ENCODE data around the gene INTS14. TPM values are rescaled to one million over a fixed set of nuclear protein-coding genes. Genes with fewer than 3 reads are reported as not detected.

Gene INTS14
- total RNA-seq, result 41.0 and 41.2 TPM in 2 replicates

DNA sequence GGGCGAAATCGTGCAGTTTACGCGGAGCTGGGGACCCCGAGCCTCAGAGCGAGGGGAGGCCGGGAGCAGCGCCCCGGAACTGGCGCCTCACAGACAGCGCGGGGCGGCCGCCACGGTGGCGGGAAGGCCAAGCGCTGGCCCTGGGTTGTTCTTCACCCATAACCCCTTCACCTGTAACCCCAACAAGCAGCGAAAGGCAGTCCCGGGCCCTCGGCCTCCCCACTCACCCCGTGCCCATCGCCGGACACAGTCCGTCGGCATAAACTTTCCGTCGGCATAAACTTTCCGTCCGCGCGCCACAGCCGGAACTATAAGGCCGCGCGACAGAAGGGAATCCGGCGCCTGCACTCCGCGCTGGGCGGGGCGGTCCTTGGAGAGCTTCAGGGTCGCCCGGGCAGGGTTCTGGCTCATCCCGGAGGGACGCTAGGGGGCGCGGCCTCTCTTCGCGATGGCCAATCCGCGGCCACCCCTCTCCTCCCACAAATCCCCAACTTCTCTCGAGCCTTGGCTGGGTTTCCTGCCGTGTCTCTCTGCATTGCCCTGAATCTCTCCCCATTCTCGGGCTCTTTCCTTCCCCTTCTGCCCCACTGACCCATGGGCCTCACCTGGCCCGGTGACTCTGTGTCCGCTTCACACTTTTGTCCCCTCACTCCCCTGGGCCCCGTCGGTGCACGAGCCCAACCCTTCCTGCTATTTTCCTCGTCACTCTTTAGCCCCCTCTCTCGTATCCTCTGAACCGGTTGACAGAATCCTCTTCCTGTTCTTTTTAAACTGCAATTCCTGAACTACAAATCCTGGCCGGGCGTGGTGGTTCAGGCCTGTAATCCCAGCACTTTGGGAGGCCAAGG lies at the start of gene INTS14:
INTS14 (minus strand) TSS at position 261 of the 848 bp plus-strand sequence. CDS start 3,751 bp downstream, outside the sequence.
- peak; percentile 97 for DNase-seq (ENCODE audit: low read depth)
- H3K4me3 ChIP-seq (ENCODE audit: low read depth, low read length), result peak within 1 kb of the TSS; percentile 81
- TF ChIP-seq, protein P1, sequence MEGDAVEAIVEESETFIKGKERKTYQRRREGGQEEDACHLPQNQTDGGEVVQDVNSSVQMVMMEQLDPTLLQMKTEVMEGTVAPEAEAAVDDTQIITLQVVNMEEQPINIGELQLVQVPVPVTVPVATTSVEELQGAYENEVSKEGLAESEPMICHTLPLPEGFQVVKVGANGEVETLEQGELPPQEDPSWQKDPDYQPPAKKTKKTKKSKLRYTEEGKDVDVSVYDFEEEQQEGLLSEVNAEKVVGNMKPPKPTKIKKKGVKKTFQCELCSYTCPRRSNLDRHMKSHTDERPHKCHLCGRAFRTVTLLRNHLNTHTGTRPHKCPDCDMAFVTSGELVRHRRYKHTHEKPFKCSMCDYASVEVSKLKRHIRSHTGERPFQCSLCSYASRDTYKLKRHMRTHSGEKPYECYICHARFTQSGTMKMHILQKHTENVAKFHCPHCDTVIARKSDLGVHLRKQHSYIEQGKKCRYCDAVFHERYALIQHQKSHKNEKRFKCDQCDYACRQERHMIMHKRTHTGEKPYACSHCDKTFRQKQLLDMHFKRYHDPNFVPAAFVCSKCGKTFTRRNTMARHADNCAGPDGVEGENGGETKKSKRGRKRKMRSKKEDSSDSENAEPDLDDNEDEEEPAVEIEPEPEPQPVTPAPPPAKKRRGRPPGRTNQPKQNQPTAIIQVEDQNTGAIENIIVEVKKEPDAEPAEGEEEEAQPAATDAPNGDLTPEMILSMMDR (IDR thresholded peaks at IDR 0.05; ENCODE audit: insufficient read depth, low read depth, low read length), result peak; percentile 44

DNA sequence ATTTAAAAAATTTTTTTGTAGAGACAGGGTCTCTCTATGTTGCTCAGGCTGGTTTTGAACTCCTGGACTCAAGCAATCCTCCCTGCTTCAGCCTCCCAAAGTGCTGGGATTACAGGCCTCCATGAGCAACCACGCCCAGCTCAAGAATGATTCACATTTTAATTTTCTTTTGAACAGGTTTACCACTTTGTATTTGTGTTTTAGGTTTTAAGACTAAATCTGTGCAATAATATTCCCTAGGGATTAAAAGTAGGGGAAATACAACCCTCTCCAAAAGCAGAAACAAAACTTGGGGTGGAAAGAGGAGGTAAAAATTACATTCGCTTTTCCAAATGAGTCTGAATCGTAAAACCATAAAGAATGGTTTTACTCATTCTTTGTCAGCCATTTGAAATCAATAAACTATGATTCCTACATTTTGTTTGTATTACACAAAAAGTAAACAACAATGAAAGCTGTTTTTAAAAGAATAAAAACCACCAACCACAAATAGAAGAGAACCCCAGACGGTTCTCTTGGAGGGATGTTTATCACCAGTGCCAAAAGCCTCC lies 48.6 kb upstream of the INTS14 start:
- TF ChIP-seq, protein P1 (IDR thresholded peaks at IDR 0.05; ENCODE audit: insufficient read depth, low read depth, low read length), result no peak
- H3K4me3 ChIP-seq (ENCODE audit: low read depth, low read length), result no peak overlapping the region
- peak; percentile 36 for DNase-seq (ENCODE audit: low read depth)

DNA sequence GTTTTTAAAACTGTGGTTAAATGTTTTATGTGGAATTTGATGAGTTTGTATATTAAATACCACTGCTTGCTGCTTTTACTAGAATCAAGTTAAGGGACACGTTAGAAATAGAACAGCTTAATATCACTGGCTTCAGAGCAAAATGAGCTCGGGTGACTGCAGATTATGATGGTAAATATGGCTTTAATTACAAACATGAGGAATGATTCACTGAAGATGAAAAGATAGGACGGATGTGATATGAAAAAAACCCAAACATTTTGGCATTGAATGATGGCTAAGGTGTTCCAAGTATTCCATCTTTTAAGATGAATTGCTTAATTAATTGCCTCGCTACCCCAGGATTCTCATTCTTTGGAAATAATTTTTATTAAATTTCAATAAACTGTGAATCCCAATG lies 44.5 kb upstream of the INTS14 start:
- TF ChIP-seq, protein P1 (IDR thresholded peaks at IDR 0.05; ENCODE audit: insufficient read depth, low read depth, low read length), result no peak
- no peak overlapping the region for H3K4me3 ChIP-seq (ENCODE audit: low read depth, low read length)

DNA sequence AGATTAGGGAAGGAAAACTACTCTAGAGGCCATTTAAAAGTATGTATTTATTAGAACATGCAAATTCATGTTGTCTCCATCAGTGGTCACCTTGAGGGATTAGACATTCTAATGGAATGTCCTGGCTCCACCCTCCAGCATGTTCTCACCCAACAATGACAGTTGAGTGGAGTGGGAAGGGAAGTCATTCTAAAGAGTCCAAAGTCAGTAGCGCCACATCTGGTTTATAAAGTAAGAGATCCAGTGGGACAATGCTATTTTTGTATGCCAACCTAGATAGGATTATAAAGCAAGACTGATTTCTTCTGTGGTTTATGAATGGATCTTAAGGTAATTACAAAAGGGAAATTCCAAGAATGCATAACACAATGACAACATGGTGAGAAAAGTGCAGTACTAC lies 44.1 kb upstream of the INTS14 start:
- peak; percentile 33 for DNase-seq (ENCODE audit: low read depth)
- TF ChIP-seq, protein P1 (IDR thresholded peaks at IDR 0.05; ENCODE audit: insufficient read depth, low read depth, low read length), result no peak
- no peak overlapping the region for H3K4me3 ChIP-seq (ENCODE audit: low read depth, low read length)

More for the DNA sequence above, 44.5 kb upstream of the INTS14 start:
- peak; percentile 3 for DNase-seq (ENCODE audit: low read depth)

DNA sequence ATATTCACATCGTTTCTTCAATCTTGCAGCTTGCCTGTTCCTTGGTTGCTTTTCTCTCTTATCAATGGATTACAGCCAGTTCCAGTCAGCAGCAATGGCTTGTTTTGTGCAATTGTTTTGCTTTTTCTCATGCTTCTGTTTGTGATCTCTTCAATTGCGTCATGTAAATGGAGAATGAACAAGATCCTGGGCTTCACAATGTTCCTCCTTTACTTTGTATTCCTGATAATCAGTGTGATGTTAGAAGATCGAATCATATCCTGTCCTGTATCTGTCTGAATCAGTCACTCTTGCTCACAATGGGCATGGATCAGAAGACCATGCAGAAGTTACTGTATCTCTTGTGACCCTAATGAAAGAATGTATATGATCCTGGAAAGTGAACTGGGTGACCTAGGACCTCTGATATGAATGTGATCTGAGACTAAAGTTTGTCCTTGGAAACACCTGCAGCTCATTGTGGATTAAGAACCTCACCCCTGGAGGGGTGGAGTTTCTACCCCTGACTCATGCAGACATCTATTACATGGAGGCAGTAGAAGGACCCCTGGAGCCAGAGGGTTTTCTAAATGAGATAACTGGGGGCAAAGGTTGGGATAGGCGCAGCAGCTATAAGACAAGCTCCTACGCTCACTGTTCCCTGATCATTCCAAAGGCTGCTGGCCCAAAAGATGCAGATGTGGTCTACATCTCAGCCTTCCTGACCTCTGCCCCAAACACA lies 43.0 kb upstream of the INTS14 start:
- DNase-seq (ENCODE audit: low read depth), result peak; percentile 65
- no peak overlapping the region for H3K4me3 ChIP-seq (ENCODE audit: low read depth, low read length)
- TF ChIP-seq, protein P1 (IDR thresholded peaks at IDR 0.05; ENCODE audit: insufficient read depth, low read depth, low read length), result no peak

DNA sequence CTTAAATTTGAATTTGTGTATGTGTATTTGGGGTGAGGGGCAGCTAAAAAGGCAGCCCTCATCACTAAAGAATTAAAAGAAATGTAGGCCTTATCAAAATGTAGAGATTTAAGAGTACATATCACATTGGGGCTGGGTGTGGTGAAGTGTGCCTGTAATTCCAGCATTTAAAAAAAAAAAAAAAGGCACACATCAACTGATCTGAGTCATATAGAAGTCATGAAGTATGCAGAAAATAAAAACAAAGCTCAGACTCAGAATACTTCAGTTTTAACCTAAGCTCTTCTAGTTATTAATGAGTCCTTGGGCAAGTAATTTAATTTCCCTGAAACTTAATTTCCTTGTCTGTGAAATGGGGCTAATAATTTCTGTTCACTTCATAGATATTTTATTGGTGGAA lies 42.4 kb upstream of the INTS14 start:
- TF ChIP-seq, protein P1 (IDR thresholded peaks at IDR 0.05; ENCODE audit: insufficient read depth, low read depth, low read length), result no peak
- DNase-seq (ENCODE audit: low read depth), result peak; percentile 30

More for the DNA sequence above, 42.4 kb upstream of the INTS14 start:
- no peak overlapping the region for H3K4me3 ChIP-seq (ENCODE audit: low read depth, low read length)

All from fibroblast of villous mesenchyme (primary cell).